DMS79 (cell line): ENCODE results near the gene MACROD2.
A peak's percentile ranks its signal among the peaks of the same experiment; 100 is the strongest.

Experiments
- DNase-seq: peaks from one replicate; lab custom pipeline; 2025; lab: John Stamatoyannopoulos, UW

The MACROD2 gene

DNA sequence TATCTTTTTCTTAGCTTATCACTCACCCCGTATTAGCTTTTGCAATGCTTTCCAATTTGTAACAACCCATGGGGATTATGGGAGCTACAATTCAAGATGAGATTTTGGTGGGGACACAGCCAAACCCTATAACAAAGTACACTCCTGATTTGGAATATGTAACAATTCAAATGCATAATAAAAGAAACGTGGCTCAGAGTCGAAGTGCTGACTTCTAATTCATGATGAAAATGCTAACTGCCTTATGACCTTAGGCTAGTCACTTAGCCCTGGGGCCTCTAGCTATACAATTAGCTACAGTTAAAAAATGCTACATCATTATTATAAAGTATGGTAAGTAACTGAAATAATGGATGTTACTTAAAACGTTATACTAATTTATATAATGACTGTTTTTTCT, 1297.1 kb downstream of the MACROD2 start:
- no peak for DNase-seq

DNA sequence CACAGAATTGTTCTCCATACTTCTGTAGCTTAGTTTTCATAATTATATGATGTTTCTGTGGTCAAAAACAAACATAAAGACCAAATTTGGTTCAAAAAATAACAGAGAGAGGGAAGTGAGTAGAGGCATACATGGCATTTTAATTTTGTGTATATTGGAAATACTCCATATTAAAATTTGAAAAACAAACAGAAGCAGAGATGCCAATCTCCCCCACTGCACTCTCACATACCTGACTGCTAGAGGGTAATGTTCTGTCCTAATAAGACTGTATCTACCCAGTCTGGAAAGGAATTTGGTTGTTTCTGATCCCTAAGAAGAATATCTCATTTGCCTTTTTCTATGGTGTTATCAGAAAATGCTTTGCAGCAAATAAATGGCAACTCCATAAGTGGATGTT, 1301.1 kb downstream of the MACROD2 start:
- DNase-seq, result no peak

DNA sequence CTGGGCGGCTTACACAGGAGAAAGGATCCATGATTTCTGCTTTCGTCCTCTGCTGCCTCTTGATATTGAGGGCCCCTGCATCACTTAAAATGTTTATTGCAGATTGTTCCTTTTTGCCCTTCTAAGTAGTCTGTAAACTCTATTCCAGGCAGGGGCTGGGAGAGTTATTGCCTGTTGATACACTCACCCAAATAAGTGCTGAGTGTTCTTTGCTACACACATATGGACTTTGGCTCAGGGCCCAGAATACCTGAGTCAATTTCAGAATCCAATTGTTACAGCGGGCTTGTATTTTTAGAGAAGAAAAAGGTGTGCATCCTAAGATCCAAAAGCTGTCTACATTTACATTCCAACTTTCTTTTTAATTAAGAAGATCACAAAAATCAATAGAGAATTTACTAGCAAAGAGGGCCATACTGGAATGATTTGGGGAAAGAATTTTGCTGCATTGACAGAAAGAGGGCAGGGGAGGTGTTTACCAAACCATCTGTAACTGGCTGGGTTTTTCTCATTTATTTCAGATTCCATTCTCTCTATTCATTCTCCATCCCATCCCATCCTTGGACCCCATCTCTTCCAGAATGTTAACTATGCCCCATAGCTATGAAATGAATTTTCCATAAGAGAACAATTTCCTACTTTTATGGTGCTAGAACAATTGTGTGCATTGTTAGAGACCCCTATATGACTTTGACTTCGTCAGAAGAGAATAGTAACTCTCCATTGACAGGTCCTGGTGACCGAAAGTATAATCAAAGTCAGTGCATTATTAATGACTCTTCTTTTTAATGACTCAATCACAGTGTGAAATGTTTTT, 1302.0 kb downstream of the MACROD2 start:
- peak; percentile 6 for DNase-seq

DNA sequence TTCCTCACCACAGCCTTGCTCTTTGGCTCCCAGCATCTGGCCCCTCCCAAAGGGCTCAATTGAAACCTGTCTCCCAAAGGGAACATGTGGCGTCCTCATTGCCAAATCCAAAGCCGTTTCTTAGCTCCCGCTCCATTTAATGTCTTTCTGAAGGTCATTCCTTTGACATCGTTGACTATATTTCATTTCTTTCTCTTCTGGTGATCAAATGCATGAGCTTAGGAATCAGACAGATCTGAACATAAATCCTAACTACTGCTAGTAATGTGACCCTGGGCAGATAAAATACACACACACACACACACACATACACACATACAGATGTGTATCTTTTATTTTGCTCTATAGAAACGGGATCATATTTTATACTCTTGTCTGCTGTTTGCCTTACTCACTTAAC, 1306.8 kb downstream of the MACROD2 start:
- no peak for DNase-seq

DNA sequence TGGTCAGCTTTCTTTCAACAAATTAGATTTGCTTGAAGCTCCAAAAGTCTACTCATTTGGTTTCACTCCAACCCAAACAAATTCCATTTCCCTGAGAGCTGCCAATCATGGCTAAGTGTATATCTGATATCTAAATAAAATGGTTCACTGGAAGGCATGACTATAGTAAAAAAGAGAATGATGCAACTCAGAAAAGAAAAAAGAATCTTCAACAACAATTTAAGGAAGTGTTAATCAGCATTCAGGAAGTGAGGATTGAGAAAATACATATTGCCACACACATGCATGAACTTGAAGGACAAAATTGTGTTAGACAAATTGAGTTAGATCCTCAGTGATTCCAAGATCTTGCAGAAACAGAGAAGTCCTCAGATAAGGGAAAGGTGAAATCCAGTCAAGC, 1315.0 kb downstream of the MACROD2 start:
- no peak for DNase-seq

DNA sequence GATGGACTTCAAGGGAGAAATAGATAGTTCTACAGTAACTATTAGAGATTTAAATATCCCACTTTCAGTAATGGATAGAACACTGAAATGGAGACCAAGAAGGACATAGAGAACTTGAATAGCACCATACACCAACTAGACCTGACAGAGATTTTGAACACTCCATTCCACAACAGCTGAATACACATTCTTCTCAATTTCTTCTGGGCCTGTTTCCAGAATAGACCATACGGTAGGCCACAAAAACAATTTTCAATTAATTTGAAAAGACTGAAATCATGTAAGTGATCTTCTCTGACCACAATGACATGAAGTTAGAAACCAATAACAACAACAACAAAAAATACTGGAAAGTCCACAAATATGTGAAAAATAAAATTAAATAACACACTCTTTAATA, 1321.2 kb downstream of the MACROD2 start:
- DNase-seq, result no peak

DNA sequence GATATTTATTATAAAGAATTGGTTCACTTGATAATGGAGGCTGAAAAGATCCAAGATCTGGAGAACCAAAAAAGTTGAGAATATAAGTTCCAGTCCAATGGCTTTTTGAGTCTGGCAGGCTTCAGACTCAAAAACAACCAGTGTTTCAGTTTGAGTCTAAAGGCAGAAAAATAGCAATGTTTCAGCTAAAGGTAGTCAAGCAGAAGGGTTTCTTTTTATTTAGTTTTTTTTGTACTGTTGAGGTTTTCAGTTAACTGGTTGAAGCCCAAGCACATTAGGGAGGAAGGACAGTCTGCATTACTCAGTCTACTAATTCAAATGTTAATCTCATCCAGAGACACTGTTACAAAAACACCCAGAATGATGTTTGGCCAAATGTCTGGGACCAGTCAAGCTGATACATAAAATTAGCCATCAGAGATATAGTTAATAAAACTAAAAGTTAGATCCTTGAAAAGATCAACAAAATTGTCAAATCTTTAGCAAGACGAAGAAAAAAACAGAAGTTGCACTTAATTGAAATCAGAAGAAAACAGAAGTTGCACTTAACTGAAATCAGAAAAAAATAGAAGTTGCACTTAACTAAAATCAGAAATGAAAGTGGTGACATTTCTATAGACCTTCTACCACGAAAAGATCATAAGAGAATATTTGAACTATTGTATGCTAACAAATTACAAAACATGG, 1322.4 kb downstream of the MACROD2 start:
- DNase-seq, result no peak

DNA sequence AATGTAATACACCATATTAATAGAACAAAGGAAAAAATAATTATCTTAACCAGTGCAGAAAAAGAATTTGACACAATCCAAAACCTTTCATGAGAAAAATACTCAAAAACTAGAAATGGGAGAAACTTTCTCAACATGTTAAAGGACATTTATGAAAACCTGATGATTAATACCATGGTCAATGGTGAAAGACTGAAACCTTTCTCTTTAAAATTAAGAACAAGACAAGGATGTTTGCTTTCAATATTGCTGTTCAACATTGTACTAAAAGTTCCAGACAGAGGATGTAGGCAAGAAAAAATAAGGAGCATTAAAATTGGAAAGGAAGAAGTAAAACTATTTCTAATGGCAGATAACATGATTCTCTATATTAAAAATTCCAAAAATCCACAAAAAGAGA, 1323.4 kb downstream of the MACROD2 start:
- no peak for DNase-seq

DNA sequence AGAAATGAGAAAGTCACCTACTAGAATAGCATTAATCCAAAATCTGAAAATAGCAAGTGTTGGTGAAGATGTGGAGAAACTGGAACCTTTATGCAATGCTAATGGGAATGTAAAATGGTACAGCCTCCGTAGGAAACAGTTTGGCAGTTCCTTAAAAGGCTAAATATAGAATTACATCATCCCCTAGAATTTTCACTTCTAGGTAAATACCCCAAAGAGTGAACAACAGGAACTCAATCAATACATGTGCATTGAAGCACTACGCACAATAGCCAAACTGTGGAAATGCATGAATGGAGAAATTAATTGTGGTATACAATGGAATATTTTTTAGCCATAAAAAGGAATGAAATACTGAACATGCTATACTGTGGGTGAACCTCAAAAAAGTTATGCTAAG, 1324.1 kb downstream of the MACROD2 start:
- DNase-seq, result no peak

DNA sequence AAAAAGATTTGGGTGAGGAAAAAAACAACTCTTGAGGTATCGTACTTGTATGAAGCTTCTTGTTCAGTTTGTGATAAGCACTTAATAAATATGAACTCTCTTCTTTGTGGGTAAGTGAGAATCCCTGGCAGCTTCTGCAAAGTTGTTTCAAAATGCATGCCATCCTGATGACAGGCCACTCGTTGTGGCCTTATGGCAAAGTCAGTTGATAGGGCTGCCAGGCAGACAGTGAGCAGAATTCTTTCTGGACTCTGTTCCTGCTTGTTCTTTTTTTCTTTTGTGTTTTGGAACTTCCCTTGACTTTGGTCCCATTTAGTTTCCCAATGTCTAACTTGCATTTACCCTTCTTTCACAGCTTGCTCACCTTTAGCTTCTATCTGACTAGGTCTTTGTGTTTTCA, 1325.6 kb downstream of the MACROD2 start:
- no peak for DNase-seq

DNA sequence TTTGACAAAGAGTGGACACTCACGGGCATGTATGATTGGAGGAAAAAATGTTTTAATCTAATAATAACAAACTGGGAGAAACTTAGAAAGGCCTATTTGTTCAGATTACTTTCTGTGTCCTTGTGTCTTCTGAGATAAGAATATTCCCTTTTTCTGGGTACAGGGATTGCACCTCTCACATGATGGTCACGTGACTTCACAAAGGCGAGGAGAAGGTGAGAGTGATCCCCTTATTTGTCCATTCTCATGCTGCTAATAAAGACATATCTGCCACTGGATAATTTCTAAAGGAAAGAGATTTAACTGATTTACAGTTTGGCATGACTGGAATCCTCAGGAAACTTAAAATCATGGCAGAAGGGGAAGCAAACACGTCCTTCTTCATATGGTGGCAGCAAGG, 1331.8 kb downstream of the MACROD2 start:
- no peak for DNase-seq

DNA sequence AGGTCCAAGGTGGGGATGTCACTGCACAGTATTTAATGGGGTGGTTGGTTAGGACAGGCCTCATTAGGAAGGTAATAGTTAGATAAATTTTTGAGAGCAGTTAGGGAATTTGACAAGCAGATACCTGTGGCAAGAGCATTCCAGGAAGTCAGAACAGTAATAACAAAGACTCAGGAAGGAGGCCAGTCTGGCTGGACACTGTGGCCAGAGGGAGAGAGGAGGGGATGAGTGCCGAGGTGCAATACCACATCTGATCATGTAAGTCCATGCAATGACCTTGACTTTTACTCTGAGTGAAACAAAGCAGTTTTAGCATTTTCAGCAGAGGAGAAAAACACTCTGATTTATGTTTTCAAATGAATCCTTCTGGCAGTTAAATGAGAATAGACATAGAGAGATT, 1332.8 kb downstream of the MACROD2 start:
- no peak for DNase-seq

DNA sequence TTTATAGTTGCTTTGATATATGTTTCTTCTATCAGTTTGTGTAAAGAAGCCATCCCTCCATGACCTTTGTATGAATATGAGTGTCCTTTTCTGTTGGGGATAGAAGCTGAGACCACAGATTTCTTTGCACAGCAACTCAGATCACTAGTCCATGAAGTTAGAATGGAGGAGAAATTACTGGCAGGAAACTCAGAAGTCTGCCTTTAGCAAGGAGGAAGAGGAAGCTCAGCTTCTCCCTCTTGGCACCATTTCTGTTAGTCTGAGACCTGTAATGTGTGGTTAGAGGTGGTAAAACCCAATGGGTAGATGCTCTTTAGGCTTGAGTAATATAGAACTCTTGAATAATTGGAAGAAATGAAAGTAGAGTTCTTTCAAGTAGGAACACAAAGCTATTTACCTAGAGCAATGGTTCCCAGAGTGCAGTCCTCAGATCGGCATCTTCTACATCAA, 1337.4 kb downstream of the MACROD2 start:
- no peak for DNase-seq

DNA sequence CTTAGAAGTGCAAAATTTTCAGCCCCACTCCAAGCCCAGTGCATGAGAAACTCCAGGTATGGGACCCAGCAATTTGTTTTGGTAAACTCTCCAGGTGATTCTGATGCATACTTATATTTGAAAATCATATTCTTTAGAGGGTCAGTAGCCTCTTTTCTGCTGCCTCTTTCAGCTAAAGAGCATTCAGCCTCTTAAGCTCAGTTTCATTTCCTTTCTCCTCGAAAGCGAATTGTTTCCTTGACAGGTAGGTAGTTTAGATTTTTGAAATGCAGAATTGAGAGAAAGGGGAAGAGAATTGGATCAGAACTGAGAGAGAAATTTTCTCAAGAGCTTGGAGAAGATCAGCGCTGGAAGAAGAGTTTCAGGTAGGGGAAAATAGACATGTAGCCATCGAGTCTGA, 1337.9 kb downstream of the MACROD2 start:
- DNase-seq, result no peak

DNA sequence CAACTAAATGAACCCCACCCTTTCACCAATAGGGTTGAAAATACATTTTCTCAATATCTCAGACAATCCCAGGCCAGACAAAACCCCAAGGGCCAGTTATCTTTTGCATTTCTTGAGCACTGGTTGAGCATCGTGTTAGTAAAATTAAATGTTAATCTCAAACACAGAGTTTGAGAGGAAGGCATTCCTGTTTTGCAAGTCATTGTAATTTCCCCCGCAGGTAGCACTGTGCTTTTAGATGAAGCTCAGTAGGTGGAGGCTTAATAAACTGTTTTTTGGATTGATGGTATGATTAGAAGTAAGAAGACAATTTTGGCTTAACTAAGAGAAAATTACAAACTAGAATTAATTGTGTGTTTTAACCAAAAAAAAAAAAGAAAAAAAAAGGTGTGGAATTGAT, 1340.7 kb downstream of the MACROD2 start:
- DNase-seq, result no peak

DNA sequence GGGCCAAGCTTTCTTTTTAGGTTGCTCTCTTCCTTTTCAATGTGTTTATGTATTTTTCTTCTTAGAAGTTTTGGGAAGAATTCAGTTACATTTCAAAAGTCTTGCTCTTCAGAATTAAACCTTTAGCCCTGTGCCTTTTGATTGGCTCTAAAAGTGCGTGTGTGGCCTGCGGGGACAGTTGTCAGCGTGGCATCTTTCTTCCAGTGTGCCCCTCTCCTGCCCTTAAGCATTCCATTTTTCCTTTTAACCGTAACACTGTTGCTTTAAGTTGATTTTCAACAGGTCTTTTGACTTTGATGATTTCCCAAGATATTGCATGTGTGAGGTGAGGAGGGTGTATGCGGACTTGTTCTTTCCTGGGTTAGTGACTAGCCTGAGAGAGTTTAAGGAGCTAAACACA, 1341.2 kb downstream of the MACROD2 start:
- DNase-seq, result no peak

DNA sequence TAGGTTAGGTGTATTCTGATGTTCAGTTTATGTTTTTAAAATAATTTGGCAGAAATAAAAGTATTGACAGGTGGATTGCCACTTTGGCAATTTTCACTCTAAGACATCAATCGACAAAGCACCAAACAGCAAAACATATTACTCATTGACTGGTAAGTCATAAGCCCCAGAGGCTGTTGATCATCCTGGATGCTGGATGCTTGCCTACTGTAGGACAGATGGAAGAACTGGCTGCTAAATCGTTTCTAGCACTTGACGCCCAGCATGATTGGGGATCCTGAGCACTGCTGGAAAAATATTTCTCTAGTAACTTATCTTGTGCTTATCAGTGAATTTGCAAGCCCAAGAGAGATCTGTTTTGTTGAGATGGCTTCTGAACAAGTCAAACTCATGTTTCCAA, 1343.9 kb downstream of the MACROD2 start:
- DNase-seq, result no peak

DNA sequence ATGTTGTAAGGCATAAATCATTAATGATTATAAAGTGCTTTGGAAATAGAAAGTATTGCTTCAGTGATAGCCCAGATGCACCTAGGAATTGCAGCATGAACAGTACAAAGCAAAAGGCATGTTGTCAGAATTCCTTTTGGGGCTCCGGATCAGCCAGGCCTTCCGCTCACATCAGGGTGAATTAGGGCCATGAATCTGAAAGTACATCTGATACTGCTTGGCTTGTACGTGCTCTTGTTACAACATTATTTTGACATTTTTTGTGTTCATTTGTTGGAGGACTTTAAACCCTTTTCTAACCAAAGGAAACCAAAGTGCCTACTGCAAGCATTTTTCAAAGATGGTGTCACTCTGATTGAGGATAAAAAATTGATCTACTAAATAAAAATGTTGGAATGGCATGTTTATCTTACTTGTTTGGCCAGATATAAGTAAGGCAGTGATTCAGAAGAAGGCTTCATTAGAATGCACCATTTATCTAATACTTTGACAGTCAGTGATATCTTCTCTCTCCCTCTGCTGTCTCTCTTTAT, 1347.7 kb downstream of the MACROD2 start:
- DNase-seq, result no peak

DNA sequence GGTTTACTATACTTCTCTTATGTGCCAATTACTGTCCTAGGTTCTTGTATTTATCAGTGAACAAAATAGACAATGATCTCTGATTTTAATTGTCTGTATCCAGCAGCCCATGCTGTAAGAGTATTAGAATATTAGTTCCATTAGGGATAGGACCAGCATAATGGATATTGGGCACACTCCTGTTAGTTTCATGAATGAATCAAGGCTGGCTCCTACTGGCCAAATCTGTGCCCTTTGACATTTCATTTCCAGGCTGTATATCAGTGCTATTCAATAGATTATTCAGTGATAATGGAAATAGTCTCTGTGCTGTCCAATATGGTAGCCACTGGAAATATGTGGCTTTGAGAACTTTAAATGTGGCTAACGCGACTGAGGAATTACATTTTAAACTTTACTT, 1350.0 kb downstream of the MACROD2 start:
- DNase-seq, result no peak

DNA sequence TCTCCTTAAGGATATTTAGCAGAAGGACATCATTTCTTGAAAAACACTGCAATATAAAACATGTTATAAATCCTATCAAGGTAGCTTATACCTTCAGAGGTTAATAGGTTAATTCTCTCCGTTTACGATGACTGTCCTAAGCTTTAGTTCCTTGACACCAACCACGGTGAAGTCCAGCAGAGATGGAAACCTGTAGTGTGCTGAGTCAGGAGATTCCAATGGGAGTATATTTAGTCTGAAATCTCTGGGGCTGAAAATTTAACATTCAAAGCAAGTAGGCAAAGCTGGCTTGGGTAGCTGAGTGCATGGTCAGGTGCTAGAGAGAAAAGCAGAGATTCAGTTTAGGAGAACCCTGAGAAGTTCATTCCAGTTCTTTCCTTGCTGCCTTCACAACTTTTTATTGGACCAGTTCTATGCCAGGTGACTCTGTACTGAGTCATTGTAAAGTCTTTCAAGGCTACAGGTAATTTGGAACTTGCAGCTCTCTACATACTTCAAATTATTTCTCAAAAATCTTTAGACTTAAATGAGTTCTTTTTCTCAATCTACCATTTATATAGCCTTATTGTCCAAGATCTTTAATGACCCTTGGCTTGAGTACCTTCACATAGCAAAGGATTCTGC, 1351.5 kb downstream of the MACROD2 start:
- DNase-seq, result no peak

DNA sequence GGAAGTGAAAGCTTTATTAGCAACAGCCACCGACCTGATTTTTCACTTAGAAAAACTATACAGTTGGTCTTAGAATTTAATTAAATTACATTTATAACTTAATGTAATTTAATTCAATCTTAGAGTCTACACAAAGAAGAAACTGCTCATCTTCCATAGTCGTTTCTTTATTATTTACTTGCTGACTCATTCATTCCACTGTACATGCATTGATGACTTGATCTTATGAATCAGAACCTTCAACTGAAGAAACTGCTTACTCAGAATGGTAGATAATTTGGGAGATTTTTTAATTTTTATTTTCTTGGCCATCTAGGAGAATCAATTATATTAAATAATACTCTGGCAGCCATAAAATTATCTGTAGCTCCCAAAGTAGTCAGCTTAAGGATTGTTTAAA, 1363.7 kb downstream of the MACROD2 start:
- no peak for DNase-seq

DNA sequence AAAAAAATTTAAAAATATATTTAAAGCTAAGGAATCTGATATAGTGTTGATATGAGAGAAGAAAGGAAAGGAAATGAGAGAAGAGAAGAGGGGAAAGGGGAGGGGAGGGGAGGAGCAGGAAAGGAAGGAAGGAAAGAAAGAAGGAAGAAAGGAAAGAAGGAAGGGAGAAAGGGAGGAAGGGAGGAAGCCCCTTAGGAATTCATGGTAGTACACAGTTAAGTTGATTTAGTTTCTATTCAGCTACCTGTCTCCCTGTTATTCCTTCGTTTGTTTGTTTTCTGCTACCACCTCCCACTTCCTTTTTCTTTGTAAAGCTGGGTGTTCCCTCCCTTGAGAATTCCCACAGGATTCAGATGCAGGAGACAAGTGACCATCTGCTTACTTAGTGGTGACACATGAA, 1367.5 kb downstream of the MACROD2 start:
- no peak for DNase-seq

DNA sequence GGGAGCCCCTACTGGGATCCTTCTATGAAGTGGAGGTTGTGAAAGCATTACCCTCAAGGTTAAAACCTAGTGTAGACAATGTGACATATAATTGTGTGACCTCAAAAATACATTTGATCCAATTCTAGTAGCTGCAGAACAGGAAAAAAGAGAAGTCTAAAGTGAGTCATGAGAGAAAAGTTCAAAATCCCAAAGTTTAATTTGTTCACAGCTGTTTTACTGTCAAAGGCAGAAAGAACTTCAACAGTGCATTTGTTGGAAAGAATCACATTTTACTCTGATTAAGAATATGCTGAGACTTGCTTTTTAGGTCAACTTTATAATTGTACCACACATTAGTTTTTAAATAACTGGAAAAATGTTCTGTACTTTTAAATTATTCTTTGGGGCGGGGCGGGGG, 1369.5 kb downstream of the MACROD2 start:
- DNase-seq, result no peak
